Measurements from ENCODE around the gene AIFM3.

- TF ChIP-seq CTCF (IDR thresholded peaks at IDR 0.05) = no peak
- TF ChIP-seq POLR2A (IDR thresholded peaks at IDR 0.05) = no peak
These were observed 53.9 kb downstream of the AIFM3 start for GRCh38 chr22:21020802-21021429.

Measured in lower leg skin (tissue), 3 donors.